ENCODE results near the gene CBX1.
A peak's percentile ranks its signal among the peaks of the same experiment; 100 is the strongest.

CBX1 gene

DNA sequence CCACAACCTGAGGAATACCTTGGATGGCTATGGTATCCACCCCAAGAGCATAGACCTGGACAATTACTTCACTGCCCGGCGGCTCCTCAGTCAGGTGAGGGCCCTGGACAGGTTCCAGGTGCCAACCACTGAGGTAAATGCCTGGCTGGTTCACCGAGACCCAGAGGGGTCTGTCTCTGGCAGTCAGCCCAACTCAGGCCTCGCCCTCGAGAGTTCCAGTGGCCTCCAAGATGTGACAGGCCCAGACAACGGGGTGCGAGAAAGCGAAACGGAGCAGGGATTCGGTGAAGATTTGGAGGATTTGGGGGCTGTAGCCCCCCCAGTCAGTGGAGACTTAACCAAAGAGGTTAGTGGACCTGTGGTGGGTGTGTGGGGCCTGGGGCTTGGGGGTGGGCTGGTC lies 50.0 kb downstream of the CBX1 start:
- TF ChIP-seq EZH2phosphoT487 (IDR thresholded peaks at IDR 0.05; ENCODE audit: borderline replicate concordance), result no peak
- TF ChIP-seq CTCF (conservative IDR thresholded peaks at IDR 0.05; ENCODE audit: low read length), result no peak
- peaks cover 30% of the 10 kb centered on the region; the same call in 1 of the 2 replicates for H3K36me3 ChIP-seq (ENCODE audit: insufficient read depth, low read length)
- H4K20me1 ChIP-seq (ENCODE audit: insufficient read depth, low read length, poor library complexity, severe bottlenecking), result peaks cover 73% of the 10 kb centered on the region
- H3K9me2 ChIP-seq (replicated peaks; ENCODE audit: low read depth, low read length), result no peaks in the 10 kb centered on the region
- peak overlapping the region; percentile 81 for H3K4me3 ChIP-seq (ENCODE audit: low read length, poor library complexity, severe bottlenecking)
- no peaks in the 10 kb centered on the region for H3K9me3 ChIP-seq (ENCODE audit: insufficient read depth, low read depth, low read length)
- peaks cover 68% of the 10 kb centered on the region for H3K4me1 ChIP-seq (ENCODE audit: insufficient read depth, low read length, poor library complexity, severe bottlenecking)
- no peaks in the 10 kb centered on the region for H3F3A ChIP-seq (ENCODE audit: low read depth)
- H3K27me3 ChIP-seq (ENCODE audit: insufficient read depth, low read length, poor library complexity, severe bottlenecking), result no peaks in the 10 kb centered on the region
- H3K79me2 ChIP-seq (ENCODE audit: insufficient read depth, low read length), result peaks cover 90% of the 10 kb centered on the region
- H3K9ac ChIP-seq (ENCODE audit: low read depth, low read length, poor library complexity, severe bottlenecking), result peak overlapping the region; percentile 81
- peak overlapping the region; percentile 92 for H3K4me2 ChIP-seq (ENCODE audit: low read depth, low read length, poor library complexity, severe bottlenecking)
- H2AFZ ChIP-seq (ENCODE audit: low read length), result no peak overlapping the region

GRCh38 chr17:48048384-48049126 lies 52.7 kb downstream of the CBX1 start:
- peaks cover 58% of the 10 kb centered on the region for H3K4me1 ChIP-seq (ENCODE audit: insufficient read depth, low read length, poor library complexity, severe bottlenecking)
- peak overlapping the region; percentile 65; the same call in 1 of the 2 replicates for H2AFZ ChIP-seq (ENCODE audit: low read length)
- H3K4me3 ChIP-seq (ENCODE audit: low read length, poor library complexity, severe bottlenecking), result peak overlapping the region; percentile 81
- no peaks in the 10 kb centered on the region for H3K27me3 ChIP-seq (ENCODE audit: insufficient read depth, low read length, poor library complexity, severe bottlenecking)
- H3K4me2 ChIP-seq (ENCODE audit: low read depth, low read length, poor library complexity, severe bottlenecking), result peak overlapping the region; percentile 92
- no peaks in the 10 kb centered on the region for H3K9me3 ChIP-seq (ENCODE audit: insufficient read depth, low read depth, low read length)
- peaks cover 18% of the 10 kb centered on the region; the same call in 1 of the 2 replicates for H3K36me3 ChIP-seq (ENCODE audit: insufficient read depth, low read length)
- peaks cover 46% of the 10 kb centered on the region for H4K20me1 ChIP-seq (ENCODE audit: insufficient read depth, low read length, poor library complexity, severe bottlenecking)
- no peaks in the 10 kb centered on the region for H3F3A ChIP-seq (ENCODE audit: low read depth)
- TF ChIP-seq CTCF (conservative IDR thresholded peaks at IDR 0.05; ENCODE audit: low read length) (no peak), EZH2phosphoT487 (IDR thresholded peaks at IDR 0.05; ENCODE audit: borderline replicate concordance) (no peak)
- no peaks in the 10 kb centered on the region for H3K9me2 ChIP-seq (replicated peaks; ENCODE audit: low read depth, low read length)
- H3K79me2 ChIP-seq (ENCODE audit: insufficient read depth, low read length), result peaks cover 75% of the 10 kb centered on the region
- peak overlapping the region; percentile 81 for H3K9ac ChIP-seq (ENCODE audit: low read depth, low read length, poor library complexity, severe bottlenecking)

DNA sequence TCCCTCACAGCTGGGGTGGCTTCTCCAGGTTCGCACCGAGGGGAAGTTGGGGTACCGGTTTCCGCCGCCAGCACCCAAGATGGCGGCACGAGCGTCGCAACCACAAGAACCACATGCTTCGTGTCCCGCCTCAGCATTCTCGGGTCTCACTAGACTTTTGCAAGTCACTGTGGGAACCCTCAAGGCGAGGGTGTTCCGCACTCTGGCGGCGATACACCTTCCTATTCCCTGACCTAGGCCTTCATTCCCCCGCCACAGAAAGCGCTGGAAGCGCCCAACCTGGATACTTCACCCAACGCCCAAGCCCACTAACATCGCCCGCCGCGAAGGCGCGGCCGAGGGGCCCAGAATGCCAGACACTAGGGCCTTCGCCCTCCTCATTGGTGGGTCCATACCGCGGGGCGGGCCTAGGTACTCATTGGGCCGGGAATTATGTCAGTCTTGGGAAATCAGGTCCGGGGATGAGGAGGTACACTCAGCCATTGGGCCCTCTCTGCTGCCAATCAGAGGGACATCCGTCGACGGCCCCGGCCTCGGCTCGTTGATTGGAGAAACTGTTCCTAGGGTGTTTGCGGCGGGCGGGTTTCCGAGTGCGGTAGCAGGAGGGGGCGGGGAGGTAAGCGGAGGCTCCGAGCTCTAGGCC lies 53.4 kb downstream of the CBX1 start, which contains the start of gene NFE2L1:
Gene NFE2L1 (plus strand): TSS at position 619 of the 643 bp plus-strand sequence. CDS start 2,760 bp downstream, outside the sequence.
- peaks cover 18% of the 10 kb centered on the region; the same call in 1 of the 2 replicates for H3K36me3 ChIP-seq (ENCODE audit: insufficient read depth, low read length)
- H3F3A ChIP-seq (ENCODE audit: low read depth), result no peaks in the 10 kb centered on the region
- H3K79me2 ChIP-seq (ENCODE audit: insufficient read depth, low read length), result peaks cover 68% of the 10 kb centered on the region
- H3K4me1 ChIP-seq (ENCODE audit: insufficient read depth, low read length, poor library complexity, severe bottlenecking), result peaks cover 58% of the 10 kb centered on the region
- TF ChIP-seq CTCF (conservative IDR thresholded peaks at IDR 0.05; ENCODE audit: low read length), result no peak
- TF ChIP-seq EZH2phosphoT487 (IDR thresholded peaks at IDR 0.05; ENCODE audit: borderline replicate concordance), result no peak
- no peaks in the 10 kb centered on the region for H3K9me3 ChIP-seq (ENCODE audit: insufficient read depth, low read depth, low read length)
- peak within 1 kb of the TSS; percentile 92 for H3K4me2 ChIP-seq (ENCODE audit: low read depth, low read length, poor library complexity, severe bottlenecking)
- H3K9ac ChIP-seq (ENCODE audit: low read depth, low read length, poor library complexity, severe bottlenecking), result peak within 1 kb of the TSS; percentile 94
- peak within 1 kb of the TSS; percentile 74 for H2AFZ ChIP-seq (ENCODE audit: low read length)
- peaks cover 39% of the 10 kb centered on the region for H4K20me1 ChIP-seq (ENCODE audit: insufficient read depth, low read length, poor library complexity, severe bottlenecking)
- no peaks in the 10 kb centered on the region for H3K27me3 ChIP-seq (ENCODE audit: insufficient read depth, low read length, poor library complexity, severe bottlenecking)
- peak within 1 kb of the TSS; percentile 81 for H3K4me3 ChIP-seq (ENCODE audit: low read length, poor library complexity, severe bottlenecking)
- H3K9me2 ChIP-seq (replicated peaks; ENCODE audit: low read depth, low read length), result no peaks in the 10 kb centered on the region
